IMR-90 (cell line): ENCODE data around the gene KCNT2. TPM values are rescaled to one million over a fixed set of nuclear protein-coding genes. Genes with fewer than 3 reads are reported as not detected.

Source experiments
- ATAC-seq: fragments of 200-7000 bp; cut with Tn5 transposase; 2 replicates; pipeline ENCODE4 v1.9.1; 2020; ENCODE audit warnings: low read depth, mild to moderate bottlenecking, moderate library complexity
- BruUV-seq: library from RNA; stranded (reverse); fragments of 400-500 nt; replicated peaks from 2 replicates; lab custom pipeline; 2021; lab: Mats Ljungman, UMichigan
- CTCF ChIA-PET: fragments of 300-600 bp; formaldehyde crosslinking; extraction: SDS; loops from one replicate; lab custom pipeline; 2021; ENCODE audit warnings: antibody characterized with exemption; lab: Yijun Ruan, JAX
- POLR2A ChIA-PET: fragments of 300-600 bp; sonication (Branson Sonifier 250); formaldehyde crosslinking; loops from one replicate; lab custom pipeline; 2022; ENCODE audit warnings: antibody characterized with exemption; ENCODE audit not compliant: unreplicated experiment; lab: Charles Lee
- DNase-seq: peaks from one replicate; pipeline ENCODE4 v3.0.0; 2013
- H2AFZ ChIP-seq: replicated peaks from 2 replicates; pipeline ENCODE3; 2013; ENCODE audit warnings: low read length, mild to moderate bottlenecking; ENCODE audit not compliant: poor library complexity
- H2AK5ac ChIP-seq: 2 replicates; pipeline ENCODE4 v1.6.1; 2013; ENCODE audit warnings: low read depth, low read length, inconsistent platforms
- H2AK9ac ChIP-seq: replicated peaks from 2 replicates; pipeline ENCODE3; 2013; ENCODE audit warnings: mild to moderate bottlenecking, low read depth, low read length, moderate library complexity; ENCODE audit not compliant: poor library complexity
- H2BK120ac ChIP-seq: 2 replicates; pipeline ENCODE4 v1.6.1; 2013; ENCODE audit warnings: low read depth, low read length, inconsistent platforms
- H2BK15ac ChIP-seq: 3 replicates; pipeline ENCODE4 v1.6.1; 2013; ENCODE audit warnings: low read depth, low read length, inconsistent platforms
- H2BK20ac ChIP-seq: 2 replicates; pipeline ENCODE4 v1.6.1; 2013; ENCODE audit warnings: low read depth, mild to moderate bottlenecking, inconsistent platforms, low read length, moderate library complexity
- H2BK5ac ChIP-seq: 2 replicates; pipeline ENCODE4 v1.6.1; 2013; ENCODE audit warnings: mild to moderate bottlenecking, low read depth, low read length, inconsistent platforms; ENCODE audit not compliant: poor library complexity, severe bottlenecking
- H3K14ac ChIP-seq: replicated peaks from 2 replicates; pipeline ENCODE4 v1.6.1; 2013; ENCODE audit warnings: low read depth, low read length, inconsistent platforms
- H3K18ac ChIP-seq: 2 replicates; pipeline ENCODE4 v1.6.1; 2013; ENCODE audit warnings: low read depth, low read length, control low read depth
- H3K23ac ChIP-seq: 2 replicates; pipeline ENCODE4 v1.6.1; 2013; ENCODE audit warnings: low read depth, low read length, inconsistent platforms
- H3K27ac ChIP-seq: 2 replicates; pipeline ENCODE4 v1.5.1; 2013; ENCODE audit warnings: mild to moderate bottlenecking, control low read depth, low read length; ENCODE audit not compliant: insufficient read depth
- H3K27me3 ChIP-seq: 2 replicates; pipeline ENCODE4 v1.6.1; 2013; ENCODE audit warnings: low read length; ENCODE audit not compliant: control insufficient read depth, insufficient read depth
- H3K36me3 ChIP-seq: 2 replicates; pipeline ENCODE4 v1.6.1; 2013; ENCODE audit warnings: low read length, mixed read lengths; ENCODE audit not compliant: control insufficient read depth, insufficient read depth
- H3K4ac ChIP-seq: 2 replicates; pipeline ENCODE4 v1.6.1; 2013; ENCODE audit warnings: low read depth, low read length, inconsistent platforms
- H3K4me1 ChIP-seq: 2 replicates; pipeline ENCODE4 v1.6.1; 2013; ENCODE audit warnings: low read length, mixed read lengths; ENCODE audit not compliant: control insufficient read depth, insufficient read depth
- H3K4me2 ChIP-seq: 2 replicates; pipeline ENCODE4 v1.6.1; 2013; ENCODE audit warnings: low read depth, mild to moderate bottlenecking, control low read depth, low read length, moderate library complexity
- H3K4me3 ChIP-seq: 2 replicates; pipeline ENCODE4 v1.5.1; 2013; ENCODE audit warnings: low read depth, mild to moderate bottlenecking, control low read depth, low read length, moderate library complexity; ENCODE audit not compliant: insufficient read depth
- H3K56ac ChIP-seq: 2 replicates; pipeline ENCODE4 v1.6.1; 2013; ENCODE audit warnings: low read length, inconsistent platforms; ENCODE audit not compliant: insufficient read depth; ENCODE audit errors: extremely low read depth
- H3K79me1 ChIP-seq, 2 experiments: 2 replicates each; pipeline ENCODE4 v1.6.1; 2013; ENCODE audit warnings: low read length in 2 of 2, inconsistent platforms in 1 of 2, low read depth in 1 of 2
- H3K9ac ChIP-seq: 2 replicates; pipeline ENCODE4 v1.6.1; 2013; ENCODE audit warnings: low read depth, low read length, control low read depth
- H3K9me1 ChIP-seq: 2 replicates; pipeline ENCODE4 v1.6.1; 2013; ENCODE audit warnings: low read length, inconsistent platforms; ENCODE audit not compliant: insufficient read depth
- H3K9me3 ChIP-seq: 2 replicates; pipeline ENCODE4 v1.6.1; 2013; ENCODE audit warnings: low read length; ENCODE audit not compliant: control insufficient read depth, insufficient read depth
- H4K20me1 ChIP-seq: 2 replicates; pipeline ENCODE4 v1.6.1; 2013; ENCODE audit warnings: low read length, inconsistent platforms; ENCODE audit not compliant: insufficient read depth
- H4K5ac ChIP-seq: 2 replicates; pipeline ENCODE4 v1.6.1; 2013; ENCODE audit warnings: mild to moderate bottlenecking, low read depth, low read length, control low read depth
- H4K8ac ChIP-seq, 2 experiments: 2 replicates each; pipeline ENCODE4 v1.6.1; 2013; ENCODE audit warnings: low read depth in 2 of 2, low read length in 2 of 2, control low read depth in 1 of 2, inconsistent platforms in 1 of 2
- H4K91ac ChIP-seq: 2 replicates; pipeline ENCODE4 v1.6.1; 2013; ENCODE audit warnings: low read depth, low read length, inconsistent platforms; ENCODE audit not compliant: insufficient read depth
- BHLHE40 ChIP-seq: fragments of 150-350 bp; IDR thresholded peaks from 2 replicates; pipeline ENCODE4 v1.6.1; 2016; ENCODE audit warnings: mild to moderate bottlenecking, low read depth, low read length
- CEBPB ChIP-seq: IDR thresholded peaks from 2 replicates; pipeline ENCODE4 v1.6.1; 2012; ENCODE audit warnings: low read depth, low read length, improper control_type of control experiment
- CHD1 ChIP-seq: IDR thresholded peaks from 2 replicates; pipeline ENCODE4 v1.6.1; 2012; ENCODE audit warnings: low read depth, low read length, improper control_type of control experiment
- CTCF ChIP-seq: conservative IDR thresholded peaks from 2 replicates; pipeline ENCODE4 v1.5.1; 2012; ENCODE audit warnings: mild to moderate bottlenecking, low read depth, low read length, improper control_type of control experiment
- ELK1 ChIP-seq: fragments of 150-350 bp; IDR thresholded peaks from 2 replicates; pipeline ENCODE4 v1.6.1; 2016; ENCODE audit warnings: low read depth, mild to moderate bottlenecking, low read length, moderate library complexity, borderline replicate concordance
- FOS ChIP-seq: fragments of 150-350 bp; IDR thresholded peaks from 2 replicates; pipeline ENCODE4 v1.6.1; 2016; ENCODE audit warnings: low read depth, low read length
- MAZ ChIP-seq: IDR thresholded peaks from 2 replicates; pipeline ENCODE4 v1.6.1; 2012; ENCODE audit warnings: low read depth, mild to moderate bottlenecking, low read length, improper control_type of control experiment, moderate library complexity, borderline replicate concordance
- MXI1 ChIP-seq: IDR thresholded peaks from 2 replicates; pipeline ENCODE4 v1.6.1; 2012; ENCODE audit warnings: low read depth, mild to moderate bottlenecking, low read length, moderate library complexity, borderline replicate concordance
- NFE2L2 ChIP-seq: fragments of 150-350 bp; IDR thresholded peaks from 2 replicates; pipeline ENCODE4 v1.6.1; 2016; ENCODE audit warnings: low read depth, mild to moderate bottlenecking, low read length
- RAD21 ChIP-seq: IDR thresholded peaks from 2 replicates; pipeline ENCODE4 v1.6.1; 2012; ENCODE audit warnings: low read length, improper control_type of control experiment
- RCOR1 ChIP-seq: IDR thresholded peaks from 2 replicates; pipeline ENCODE4 v1.6.1; 2012; ENCODE audit warnings: mild to moderate bottlenecking, low read length, improper control_type of control experiment; ENCODE audit not compliant: insufficient replicate concordance
- RFX5 ChIP-seq: IDR thresholded peaks from 2 replicates; pipeline ENCODE4 v1.8.0; 2012; ENCODE audit warnings: low read depth, mild to moderate bottlenecking, low read length, moderate library complexity
- SMC3 ChIP-seq: fragments of 150-350 bp; IDR thresholded peaks from 2 replicates; pipeline ENCODE4 v1.6.1; 2016; ENCODE audit warnings: low read depth, mild to moderate bottlenecking, antibody characterized with exemption, low read length, moderate library complexity
- USF2 ChIP-seq: fragments of 150-350 bp; IDR thresholded peaks from 2 replicates; pipeline ENCODE4 v1.6.1; 2017; ENCODE audit warnings: mild to moderate bottlenecking, antibody characterized with exemption, low read length, low read depth
- WGBS, 2 experiments: methylation state at CpG; one replicate each; pipeline versions ENCODE4 v1.1.5 to v1.1.7; 2013; ENCODE audit warnings: missing lambda C conversion rate in 2 of 2; ENCODE audit not compliant: insufficient read length in 1 of 2; ENCODE audit errors: extremely low coverage in 2 of 2; 5-methylcytosine and 5-hydroxymethylcytosine counted together
- dilution Hi-C: fragments of 300-500 bp; cut with HindIII; formaldehyde crosslinking; loops from one replicate; pipeline ENCODE4 v1.14.3; 2018; ENCODE audit warnings: low sequenced_read_pairs; ENCODE audit not compliant: unreplicated experiment
- in situ Hi-C: fragments of 300-500 bp; cut with MboI; formaldehyde crosslinking; loops from 3 replicates; pipeline ENCODE4 v1.14.3; 2019; ENCODE audit warnings: low sequenced_read_pairs, inconsistent platforms, mixed read lengths
- intact Hi-C: fragments of 100-400 bp; cut with micrococcal nuclease; formaldehyde crosslinking; loops from 2 replicates; pipeline ENCODE4 v1.10.0; 2022
- polyA plus RNA-seq, 3 experiments: library from polyadenylated mRNA; depleted of rRNA; stranded (reverse); fragments of >200 nt; gene quantifications; 2 replicates each; pipeline ENCODE4 v1.2.3, GENCODE V29; 2012; ENCODE audit warnings: low replicate concordance in 1 of 3
- total RNA-seq: library from RNA; depleted of rRNA; stranded (reverse); fragments of >200 nt; gene quantifications from 2 replicates; pipeline ENCODE4 v1.2.3, GENCODE V29; 2012

Gene KCNT2
- total and polyA plus RNA-seq, 2 of the 4 experiments (the other 2 are of a cell fraction), result 0.22 to 0.72 TPM

- H2BK15ac ChIP-seq, result no peak overlapping the region
- H3K4ac ChIP-seq, result no peak overlapping the region
- in situ Hi-C loops, result no loop called here
- H3K79me1 ChIP-seq, result no peaks in the 10 kb centered on the region
- H2BK20ac ChIP-seq, result no peak overlapping the region
- H3K4me1 ChIP-seq, result peaks cover under 1% of the 10 kb centered on the region
- H3K9me3 ChIP-seq, result no peaks in the 10 kb centered on the region
- no peak overlapping the region for H2BK5ac ChIP-seq
- no peak overlapping the region for H3K18ac ChIP-seq
- no peaks in the 10 kb centered on the region for H3K27me3 ChIP-seq
- H2AK5ac ChIP-seq, result no peak overlapping the region
- no peak overlapping the region; the same call in 1 of the 2 replicates for H2BK120ac ChIP-seq
- no CpG with 5 or more reads among the region's 2 CpGs for WGBS, 2 experiments
- H2AFZ ChIP-seq, result no peak overlapping the region
- H2AK9ac ChIP-seq, result no peak overlapping the region
- no peak overlapping the region for H3K23ac ChIP-seq
- DNase-seq, result no peak
- H3K9ac ChIP-seq, result no peak overlapping the region
- intact Hi-C loops, result no loop called here
- TF ChIP-seq FOS (no peak), BHLHE40 (no peak), RCOR1 (no peak), CHD1 (no peak), CTCF (no peak), ELK1 (no peak), RAD21 (no peak), USF2 (no peak), MAZ (no peak), RFX5 (no peak), NFE2L2 (no peak), MXI1 (no peak), CEBPB (no peak), SMC3 (no peak)
- POLR2A ChIA-PET, result no interaction called here
- no peak overlapping the region for H4K8ac ChIP-seq
- ATAC-seq, result no peak
- H4K5ac ChIP-seq, result no peak overlapping the region
- H4K91ac ChIP-seq, result no peak overlapping the region
- no TSS peak for BruUV-seq
- no peak overlapping the region for H3K4me2 ChIP-seq
- H3K9me1 ChIP-seq, result no peaks in the 10 kb centered on the region
- H3K4me3 ChIP-seq, result no peak overlapping the region
- no peaks in the 10 kb centered on the region for H4K20me1 ChIP-seq
- H3K27ac ChIP-seq, result no peak overlapping the region
- dilution Hi-C loops, result no loop called here
- no peak overlapping the region for H3K14ac ChIP-seq
- no peaks in the 10 kb centered on the region for H3K36me3 ChIP-seq
- CTCF ChIA-PET, result no interaction called here
- H3K56ac ChIP-seq, result no peak overlapping the region
These were observed 202.4 kb downstream of the KCNT2 start for GRCh38 chr1:196405839-196406238.
